NCI-H187 treated with DMSO at 0.1 percent for 48 hours (cell line): ENCODE data around the gene UBE2N.
"Not testable (repeated sequence)": the region's sequence is repeated elsewhere in the genome, so short reads cannot be mapped to it uniquely, and the experiment has no call there.

Experiments used
- DNase-seq: peaks from one replicate; lab custom pipeline; 2025; lab: John Stamatoyannopoulos, UW

The UBE2N gene

GRCh38 chr12:93411060-93411459, 30.7 kb downstream of the UBE2N start:
- DNase-seq = not testable (repeated sequence)

GRCh38 chr12:93409343-93410187, 32.2 kb downstream of the UBE2N start:
- not testable (repeated sequence) for DNase-seq

- no peak for DNase-seq
These were observed 32.9 kb downstream of the UBE2N start for GRCh38 chr12:93408813-93409212.

- no peak for DNase-seq
These were observed 33.8 kb downstream of the UBE2N start for GRCh38 chr12:93407963-93408283.

- DNase-seq = no peak
These were observed 34.4 kb downstream of the UBE2N start for GRCh38 chr12:93407054-93407962.

GRCh38 chr12:93404961-93405849, 36.5 kb downstream of the UBE2N start:
- DNase-seq = no peak

GRCh38 chr12:93403988-93404803, 37.6 kb downstream of the UBE2N start:
- no peak for DNase-seq

GRCh38 chr12:93402333-93403311, 39.1 kb downstream of the UBE2N start:
- no peak for DNase-seq

GRCh38 chr12:93399183-93399863, 42.4 kb downstream of the UBE2N start:
- not testable (repeated sequence) for DNase-seq

- DNase-seq = no peak
These were observed 44.3 kb downstream of the UBE2N start for GRCh38 chr12:93397412-93397811.

GRCh38 chr12:93393425-93393824, 48.3 kb downstream of the UBE2N start:
- DNase-seq = no peak

GRCh38 chr12:93390549-93391297, 51.0 kb downstream of the UBE2N start:
- DNase-seq = no peak

GRCh38 chr12:93390031-93390430, 51.7 kb downstream of the UBE2N start:
- DNase-seq = no peak

- DNase-seq = no peak
These were observed 54.0 kb downstream of the UBE2N start for GRCh38 chr12:93387780-93388179.

- DNase-seq = not testable (repeated sequence)
These were observed 59.7 kb downstream of the UBE2N start for GRCh38 chr12:93381976-93382437.

- no peak for DNase-seq
These were observed 60.4 kb downstream of the UBE2N start for GRCh38 chr12:93381161-93381975.

- DNase-seq = no peak
These were observed 61.1 kb downstream of the UBE2N start for GRCh38 chr12:93380480-93381121.
